HepG2 (cell line): Measurements from ENCODE around the gene ATRNL1. TPM values are rescaled to one million over a fixed set of nuclear protein-coding genes. Genes with fewer than 3 reads are reported as not detected.

Source experiments
- ATAC-seq: fragments of 200-7000 bp; cut with Tn5 transposase; 3 replicates; pipeline ENCODE4 v1.9.1; 2020; ENCODE audit warnings: mild to moderate bottlenecking, moderate library complexity
- BruUV-seq: library from RNA; stranded (reverse); fragments of 400-500 nt; replicated peaks from 2 replicates; lab custom pipeline; 2021; lab: Mats Ljungman, UMichigan
- CTCF ChIA-PET: fragments of 300-600 bp; formaldehyde crosslinking; extraction: SDS; loops from one replicate; lab custom pipeline; 2021; ENCODE audit warnings: low total read pairs, inconsistent platforms, low intra/inter-chr PET ratio; lab: Yijun Ruan, JAX
- POLR2A ChIA-PET: fragments of 350-600 bp; sonication (Branson Sonifier 250); formaldehyde crosslinking; loops from one replicate; lab custom pipeline; 2020; ENCODE audit warnings: antibody characterized with exemption, inconsistent platforms; lab: Yijun Ruan, JAX
- DNase-seq: peaks from one replicate; pipeline ENCODE4 v3.0.0-alpha.2; 2015; ENCODE audit warnings: low spot score
- FAIRE-seq: peaks from 3 replicates; lab custom pipeline; 2011; peaks lifted over from hg19 to GRCh38; lab: Jason Lieb, UNC
- H2AFZ ChIP-seq: one replicate; pipeline ENCODE4 v1.6.1; 2011; ENCODE audit warnings: low read length, inconsistent platforms
- H3K27ac ChIP-seq: fragments of 300-600 bp; 3 replicates; pipeline ENCODE4 v1.8.0; 2011; ENCODE audit warnings: mixed run types, mild to moderate bottlenecking, mixed read lengths, low read length, inconsistent platforms; ENCODE audit not compliant: insufficient read depth; ENCODE audit errors: extremely low read length
- H3K27me3 ChIP-seq, 2 experiments: fragments of 200-600 bp in 1 of 2; 2 replicates in 1 of 2; 3 replicates in 1 of 2; pipeline versions ENCODE4 v1.6.0 to v1.8.0; 2011; ENCODE audit warnings: low read length in 2 of 2, mild to moderate bottlenecking in 2 of 2, moderate library complexity in 2 of 2, inconsistent platforms in 1 of 2; ENCODE audit not compliant: insufficient read depth in 2 of 2, control insufficient read depth in 1 of 2
- H3K36me3 ChIP-seq, 2 experiments: fragments of 200-600 bp in 1 of 2; replicated peaks in 1 of 2; 2 replicates in 1 of 2; 3 replicates in 1 of 2; pipeline versions ENCODE4 v1.5.1 to v1.8.0; 2011; ENCODE audit warnings: low read length in 2 of 2, inconsistent platforms in 1 of 2; ENCODE audit not compliant: insufficient read depth in 2 of 2, control insufficient read depth in 1 of 2
- H3K4me1 ChIP-seq: 2 replicates; pipeline ENCODE4 v1.5.1; 2012; ENCODE audit warnings: low read length, inconsistent platforms; ENCODE audit not compliant: insufficient read depth
- H3K4me2 ChIP-seq: 2 replicates; pipeline ENCODE4 v1.6.0; 2011; ENCODE audit warnings: low read depth, low read length, inconsistent platforms
- H3K4me3 ChIP-seq, 3 experiments: fragments of 200-600 bp in 1 of 3; sonication (generic), shearing (Covaris generic) in 1 of 3; replicated peaks in 1 of 3; 2 replicates each; pipeline ENCODE4 v1.5.1; 2011 to 2016; ENCODE audit warnings: low read length in 3 of 3, inconsistent platforms in 2 of 3, low read depth in 2 of 3, mild to moderate bottlenecking in 2 of 3, control low read depth in 1 of 3, mixed read lengths in 1 of 3; ENCODE audit not compliant: insufficient read depth in 1 of 3
- H3K79me2 ChIP-seq: one replicate; pipeline ENCODE4 v1.6.1; 2011; ENCODE audit warnings: low read length, inconsistent platforms; ENCODE audit not compliant: insufficient read depth
- H3K9ac ChIP-seq: 2 replicates; pipeline ENCODE4 v1.6.0; 2011; ENCODE audit warnings: mild to moderate bottlenecking, low read depth, low read length, inconsistent platforms; ENCODE audit not compliant: insufficient read depth
- H3K9me3 ChIP-seq: 2 replicates; pipeline ENCODE4 v1.5.1; 2012; ENCODE audit warnings: mild to moderate bottlenecking, low read length
- H4K20me1 ChIP-seq: 2 replicates; pipeline ENCODE4 v1.6.0; 2011; ENCODE audit warnings: inconsistent platforms, mild to moderate bottlenecking, low read length, moderate library complexity; ENCODE audit not compliant: insufficient read depth
- ATM ChIP-seq: fragments of 450-650 bp; IDR thresholded peaks from 2 replicates; pipeline ENCODE4 v1.7.1; 2017; ENCODE audit warnings: mild to moderate bottlenecking, borderline replicate concordance
- CSRNP2 ChIP-seq: sonication (generic); formaldehyde crosslinking; conservative IDR thresholded peaks from 2 replicates; pipeline ENCODE4 v1.8.0; 2022; ENCODE audit warnings: low read depth, missing genetic modification reagents
- KLF6 ChIP-seq: IDR thresholded peaks from 2 replicates; pipeline ENCODE4 v1.8.0; 2016; ENCODE audit warnings: missing biosample characterization, missing genetic modification reagents
- THAP8 ChIP-seq: sonication (generic); formaldehyde crosslinking; IDR thresholded peaks from 2 replicates; pipeline ENCODE4 v1.5.1; 2020; ENCODE audit warnings: missing genetic modification reagents, mild to moderate bottlenecking, borderline replicate concordance
- ZBTB43 ChIP-seq: sonication (generic); formaldehyde crosslinking; conservative IDR thresholded peaks from 2 replicates; pipeline ENCODE4 v1.4.0; 2020; ENCODE audit warnings: missing genetic modification reagents
- ZNF136 ChIP-seq: sonication (generic); formaldehyde crosslinking; IDR thresholded peaks from 2 replicates; pipeline ENCODE4 v1.8.1; 2022; ENCODE audit warnings: low read depth, mild to moderate bottlenecking, moderate library complexity, missing genetic modification reagents
- ZNF704 ChIP-seq: sonication (generic); formaldehyde crosslinking; IDR thresholded peaks from 2 replicates; pipeline ENCODE4 v1.8.1; 2023; ENCODE audit warnings: mild to moderate bottlenecking, inconsistent platforms, moderate library complexity, missing genetic modification reagents, borderline replicate concordance
- WGBS: methylation state at CpG from one replicate; pipeline ENCODE4 v1.1.6; 2017; ENCODE audit warnings: low lambda C conversion rate; 5-methylcytosine and 5-hydroxymethylcytosine counted together
- in situ Hi-C: cut with HindIII; loops from 2 replicates; pipeline ENCODE4 v1.10.0; 2017; ENCODE audit warnings: low pct_unique_long_range_greater_than_20kb; ENCODE audit not compliant: extremely low pct_ligation_motif_present
- intact Hi-C: fragments of 100-400 bp; cut with micrococcal nuclease; formaldehyde crosslinking; loops from one replicate; pipeline ENCODE4 v1.10.0; 2022; ENCODE audit not compliant: unreplicated experiment
- polyA plus RNA-seq, 8 experiments: library from polyadenylated mRNA; depleted of rRNA in 3 of 8; stranded (reverse) in 7 of 8; unstranded in 1 of 8; fragments of >200 nt; fragmentation: Illumina TruSeq in 4 of 8; extraction: Trizol in 4 of 8; gene quantifications; 2 replicates each; pipeline versions ENCODE4 v1.2.1 to v1.2.3, GENCODE V29; 2011 to 2016; ENCODE audit warnings: low read depth in 4 of 8, missing spikeins in 1 of 8, mixed read lengths in 1 of 8; ENCODE audit not compliant: insufficient read depth in 1 of 8
- total RNA-seq, 5 experiments: library from RNA; depleted of rRNA; stranded (reverse); fragments of >200 nt; fragmentation: Illumina TruSeq; extraction: Trizol; gene quantifications; 2 replicates each; pipeline ENCODE4 v1.2.3, GENCODE V29; 2016; ENCODE audit warnings: low read depth in 1 of 5

Gene ATRNL1
- total and polyA plus RNA-seq, 2 of the 13 experiments (the other 11 are each of a cell fraction or from before 2014, with no cell fraction given) = 0.04 TPM; not detected in 1

GRCh38 chr10:115091161-115091560 is 2.0 kb upstream of the ATRNL1 start:
- 69% methylated on average over 6 of the region's 6 CpGs for WGBS

More at GRCh38 chr10:115091161-115091560, 2.0 kb upstream of the ATRNL1 start:
- in situ Hi-C loops (no loop called here), intact Hi-C loops (loop anchor here (5.0 kb wide), 1 partner anchor 64 kb away; no protein-coding TSS in a partner anchor)
- H3K27ac ChIP-seq = no peak overlapping the region
- FAIRE-seq (no peak), ATAC-seq (no peak), DNase-seq (no peak)
- H3K79me2 ChIP-seq = no peaks in the 10 kb centered on the region
- no peak overlapping the region for H3K4me2 ChIP-seq
- H3K27me3 ChIP-seq = peaks cover 3 to 26% of the 10 kb centered on the region in 2 experiments; a peak in 3 of 5 replicates
- no peak for TF ChIP-seq ATM
- TF ChIP-seq ZNF136 (CRISPR knock-in tag) = no peak
- TF ChIP-seq ZNF704 (CRISPR knock-in tag) = no peak
- TF ChIP-seq THAP8 (CRISPR knock-in tag) = no peak
- no peak for TF ChIP-seq CSRNP2 (CRISPR knock-in tag)
- no peak for TF ChIP-seq ZBTB43 (CRISPR knock-in tag)
- TF ChIP-seq KLF6 (CRISPR knock-in tag) = no peak
- ChIA-PET CTCF (no interaction called here), POLR2A (no interaction called here)
- no peak overlapping the region for H3K4me3 ChIP-seq
- H4K20me1 ChIP-seq = no peaks in the 10 kb centered on the region
- no peaks in the 10 kb centered on the region for H3K36me3 ChIP-seq
- no TSS peak for BruUV-seq
- H3K9ac ChIP-seq = no peak overlapping the region
- peaks cover 12% of the 10 kb centered on the region; the same call in 1 of the 2 replicates for H3K9me3 ChIP-seq
- H3K4me1 ChIP-seq = no peaks in the 10 kb centered on the region
- no peak overlapping the region for H2AFZ ChIP-seq
